ENCODE measurements around the gene TTC13. TPM values are rescaled to one million over a fixed set of nuclear protein-coding genes. Genes with fewer than 3 reads are reported as not detected.

TTC13 gene
- total and polyA plus RNA-seq, 11 donors, result 3.7 to 9.6 (median 6.9) TPM

DNA sequence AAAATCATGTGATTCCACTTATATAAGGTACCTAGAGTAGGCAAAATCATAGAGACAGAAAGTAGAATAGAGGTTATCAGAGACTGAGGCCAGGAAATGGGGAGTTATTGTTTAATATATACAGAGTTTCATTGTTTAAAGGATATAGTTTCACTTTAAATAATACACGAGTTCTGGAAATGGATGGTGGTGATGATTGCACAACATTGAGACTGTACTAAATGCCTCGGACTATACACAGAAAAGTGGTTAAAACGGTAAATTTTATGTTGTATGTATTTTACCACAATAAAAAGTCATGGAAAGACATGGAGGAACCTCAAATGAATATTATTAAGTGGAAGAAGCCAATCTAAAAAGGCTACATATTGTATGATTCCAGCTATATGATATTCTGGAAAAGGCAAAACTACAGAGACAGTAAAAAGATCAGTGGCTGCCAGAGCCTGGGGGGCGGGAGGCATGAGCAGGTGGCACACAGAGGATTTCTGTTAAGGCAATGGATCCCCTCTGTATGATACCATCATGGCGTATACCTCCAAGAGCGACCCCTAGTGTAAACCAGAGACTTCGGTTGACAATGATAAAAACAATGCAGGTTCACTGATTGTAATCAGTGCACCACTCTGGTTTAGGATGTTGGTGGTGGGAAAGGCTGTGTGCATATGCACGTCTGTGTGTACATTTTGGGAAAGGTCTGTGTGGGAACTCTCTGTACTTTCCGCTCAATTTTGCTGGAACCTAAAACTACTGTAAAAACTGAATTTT is 117.9 kb downstream of the TTC13 start:
- intact Hi-C loops (cut with DNase I), result loop anchor here in 3 of 10 donors (5.0 to 10.0 kb wide), 2 partner anchors 34 to 56 kb away; no protein-coding TSS in a partner anchor
- WGBS, 4 donors, result 85 to 92% (median 90%) methylated on average over 9 of the region's 9 CpGs
- DNase-seq (no peak), ATAC-seq (no peak)
- H3K27me3 ChIP-seq, result no peaks in the 10 kb centered on the region
- peaks cover 0 to 4% (median 0%) of the 10 kb centered on the region in 9 donors for H3K36me3 ChIP-seq
- no peaks in the 10 kb centered on the region for H3K9me3 ChIP-seq
- no peak overlapping the region for H3K4me3 ChIP-seq
- TF ChIP-seq, protein P1, sequence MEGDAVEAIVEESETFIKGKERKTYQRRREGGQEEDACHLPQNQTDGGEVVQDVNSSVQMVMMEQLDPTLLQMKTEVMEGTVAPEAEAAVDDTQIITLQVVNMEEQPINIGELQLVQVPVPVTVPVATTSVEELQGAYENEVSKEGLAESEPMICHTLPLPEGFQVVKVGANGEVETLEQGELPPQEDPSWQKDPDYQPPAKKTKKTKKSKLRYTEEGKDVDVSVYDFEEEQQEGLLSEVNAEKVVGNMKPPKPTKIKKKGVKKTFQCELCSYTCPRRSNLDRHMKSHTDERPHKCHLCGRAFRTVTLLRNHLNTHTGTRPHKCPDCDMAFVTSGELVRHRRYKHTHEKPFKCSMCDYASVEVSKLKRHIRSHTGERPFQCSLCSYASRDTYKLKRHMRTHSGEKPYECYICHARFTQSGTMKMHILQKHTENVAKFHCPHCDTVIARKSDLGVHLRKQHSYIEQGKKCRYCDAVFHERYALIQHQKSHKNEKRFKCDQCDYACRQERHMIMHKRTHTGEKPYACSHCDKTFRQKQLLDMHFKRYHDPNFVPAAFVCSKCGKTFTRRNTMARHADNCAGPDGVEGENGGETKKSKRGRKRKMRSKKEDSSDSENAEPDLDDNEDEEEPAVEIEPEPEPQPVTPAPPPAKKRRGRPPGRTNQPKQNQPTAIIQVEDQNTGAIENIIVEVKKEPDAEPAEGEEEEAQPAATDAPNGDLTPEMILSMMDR (IDR thresholded peaks at IDR 0.05), result no peak
- no peak for TF ChIP-seq POLR2A (IDR thresholded peaks at IDR 0.05)
- H3K4me1 ChIP-seq, result peaks cover 7 to 98% (median 72%) of the 10 kb centered on the region in 12 donors
- peak overlapping the region in 7 of 12 donors; percentile 13 to 92 (median 46) for H3K27ac ChIP-seq

DNA sequence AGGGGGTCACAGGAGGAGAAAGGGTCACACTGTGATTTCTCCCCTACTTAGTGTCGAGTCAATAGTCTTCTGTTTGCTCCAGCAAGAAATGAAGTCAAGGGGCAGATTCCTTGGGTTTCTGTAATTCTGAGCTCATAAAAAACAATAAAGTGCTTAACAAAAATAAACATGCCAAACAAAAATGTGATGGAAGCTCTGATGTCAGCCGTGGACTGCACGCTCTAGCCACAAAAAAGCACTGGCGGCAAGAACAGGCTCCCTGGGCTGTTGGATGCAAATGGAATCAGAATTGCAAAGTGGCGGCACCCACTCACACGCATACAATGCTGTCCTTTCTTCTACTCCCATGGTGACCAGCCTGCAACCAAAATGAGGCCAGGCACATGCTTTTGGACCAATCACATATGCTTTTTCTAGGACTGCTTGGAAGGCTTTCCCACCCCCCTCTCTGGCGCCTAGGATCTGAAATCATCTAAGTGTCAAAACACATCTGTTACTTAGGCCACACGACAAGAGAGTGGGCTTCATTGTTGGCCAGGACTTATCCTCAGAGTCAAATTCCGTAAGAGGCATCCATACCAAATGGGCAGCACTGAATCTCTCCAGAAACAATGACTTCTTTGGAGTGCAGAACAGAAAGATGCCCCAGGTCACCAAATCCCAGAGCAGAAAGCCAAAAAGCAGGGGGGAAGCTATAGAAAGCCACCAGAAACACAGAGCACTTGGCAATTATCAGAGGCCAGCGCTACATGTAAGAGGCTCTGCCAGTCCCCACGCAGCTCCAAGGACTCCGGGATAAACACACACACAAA is 119.5 kb downstream of the TTC13 start:
- peak overlapping the region in 9 of 12 donors; percentile 6 to 64 (median 28) for H3K27ac ChIP-seq
- no peaks in the 10 kb centered on the region for H3K27me3 ChIP-seq
- DNase-seq (peak in 1 of 5 donors; percentile 52), ATAC-seq (peak; percentile 27 to 44 (median 34))
- H3K36me3 ChIP-seq, result peaks cover 0 to 18% (median 9%) of the 10 kb centered on the region in 9 donors
- WGBS, 4 donors, result 55 to 64% (median 59%) methylated on average over 12 of the region's 12 CpGs
- intact Hi-C loops (cut with DNase I), result no loop called here
- TF ChIP-seq, protein P1 (IDR thresholded peaks at IDR 0.05), result no peak
- TF ChIP-seq POLR2A (IDR thresholded peaks at IDR 0.05), result no peak
- no peak overlapping the region for H3K4me3 ChIP-seq
- peaks cover 0 to 94% (median 58%) of the 10 kb centered on the region in 12 donors for H3K4me1 ChIP-seq
- no peaks in the 10 kb centered on the region for H3K9me3 ChIP-seq

GRCh38 chr1:230858236-230858820 is 120.3 kb downstream of the TTC13 start:
- ATAC-seq, result no peak

More at GRCh38 chr1:230858236-230858820, 120.3 kb downstream of the TTC13 start:
- peak overlapping the region in 5 of 12 donors; percentile 22 to 64 (median 52) for H3K27ac ChIP-seq
- H3K36me3 ChIP-seq, result peaks cover 0 to 26% (median 11%) of the 10 kb centered on the region in 9 donors
- intact Hi-C loops (cut with DNase I), result no loop called here
- TF ChIP-seq, protein P1 (IDR thresholded peaks at IDR 0.05), result no peak
- TF ChIP-seq POLR2A (IDR thresholded peaks at IDR 0.05), result no peak
- H3K4me3 ChIP-seq, result no peak overlapping the region
- peaks cover 0 to 3% (median 0%) of the 10 kb centered on the region in 12 donors for H3K9me3 ChIP-seq
- peaks cover 0 to 90% (median 52%) of the 10 kb centered on the region in 12 donors for H3K4me1 ChIP-seq
- WGBS, 4 donors, result 90 to 92% (median 91%) methylated on average over 7 of the region's 7 CpGs
- DNase-seq, result no peak
- no peaks in the 10 kb centered on the region for H3K27me3 ChIP-seq
